CD4-positive, alpha-beta T cell (primary cell): ENCODE results near the gene SNAP25. TPM values are rescaled to one million over a fixed set of nuclear protein-coding genes. Genes with fewer than 3 reads are reported as not detected.

Source experiments
- ATAC-seq: fragments of 200-7000 bp; cut with Tn5 transposase; one replicate; pipeline ENCODE4 v1.10.0; 2022; ENCODE audit warnings: mild to moderate bottlenecking; ENCODE audit not compliant: poor library complexity
- CTCF ChIA-PET: fragments of 350-600 bp; sonication (Branson Sonifier 250); formaldehyde crosslinking; loops from one replicate; lab custom pipeline; 2021; ENCODE audit warnings: antibody characterized with exemption, inconsistent platforms; lab: Charles Lee
- POLR2A ChIA-PET: fragments of 350-600 bp; sonication (Branson Sonifier 250); formaldehyde crosslinking; loops from one replicate; lab custom pipeline; 2021; ENCODE audit warnings: antibody characterized with exemption, inconsistent platforms; lab: Charles Lee
- DNase-seq, 14 experiments: peaks; one replicate each; pipeline ENCODE4 v3.0.0-alpha.2; 2013 to 2020; ENCODE audit warnings: mixed read lengths in 2 of 14
- H3K27ac ChIP-seq, 2 donors: one replicate each; pipeline versions ENCODE4 v1.5.1 to v1.7.0; 2013; ENCODE audit warnings: low read length in 2 of 2, low read depth in 1 of 2, mild to moderate bottlenecking in 1 of 2
- H3K27me3 ChIP-seq, 2 experiments: 1 replicate in 1 of 2; 2 replicates in 1 of 2; pipeline versions ENCODE4 v1.6.1 to v1.7.0; 2013; ENCODE audit warnings: low read length in 2 of 2, control low read depth in 1 of 2, mild to moderate bottlenecking in 1 of 2, moderate library complexity in 1 of 2; ENCODE audit not compliant: insufficient read depth in 2 of 2, control insufficient read depth in 1 of 2
- H3K36me3 ChIP-seq: one replicate; pipeline ENCODE4 v1.6.1; 2013; ENCODE audit warnings: low read length, control low read depth; ENCODE audit not compliant: insufficient read depth
- H3K4me1 ChIP-seq: one replicate; pipeline ENCODE4 v1.6.1; 2013; ENCODE audit warnings: low read length, control low read depth; ENCODE audit not compliant: insufficient read depth
- H3K4me3 ChIP-seq: one replicate; pipeline ENCODE4 v1.5.1; 2013; ENCODE audit warnings: mild to moderate bottlenecking, low read length, moderate library complexity
- H3K9me3 ChIP-seq, 2 experiments: 1 replicate in 1 of 2; 2 replicates in 1 of 2; pipeline versions ENCODE4 v1.6.1 to v1.7.0; 2013; ENCODE audit warnings: low read length in 2 of 2, mild to moderate bottlenecking in 2 of 2, control low read depth in 1 of 2, moderate library complexity in 1 of 2; ENCODE audit not compliant: control insufficient read depth in 1 of 2, insufficient read depth in 1 of 2
- H3K27ac Mint-ChIP-seq: one replicate; pipeline ENCODE4 v1.8.0; 2020; ENCODE audit warnings: mixed read lengths
- H3K27me3 Mint-ChIP-seq: one replicate; pipeline ENCODE4 v1.8.0; 2021; ENCODE audit warnings: mixed read lengths
- H3K36me3 Mint-ChIP-seq: one replicate; pipeline ENCODE4 v1.8.0; 2021; ENCODE audit warnings: low read depth, mixed read lengths
- H3K4me1 Mint-ChIP-seq: one replicate; pipeline ENCODE4 v1.8.0; 2021; ENCODE audit warnings: low read depth, mixed read lengths
- H3K4me3 Mint-ChIP-seq: one replicate; pipeline ENCODE4 v1.8.0; 2020; ENCODE audit warnings: mild to moderate bottlenecking, mixed read lengths
- H3K9me3 Mint-ChIP-seq: one replicate; pipeline ENCODE4 v1.8.0; 2020; ENCODE audit warnings: mixed read lengths
- CTCF ChIP-seq: fragments of 200-600 bp; IDR thresholded peaks from one replicate; pipeline ENCODE4 v1.8.0; 2022; ENCODE audit warnings: antibody characterized with exemption, mild to moderate bottlenecking
- intact Hi-C, 2 experiments: fragments of 100-400 bp; cut with DNase I in 1 of 2; cut with micrococcal nuclease in 1 of 2; formaldehyde crosslinking; loops; one replicate each; pipeline versions ENCODE4 v1.15.1 to v1.9.0; 2023 to 2025; cut with DNase I, micrococcal nuclease
- total RNA-seq, 174 experiments: library from RNA in 2 of 174; stranded (reverse) in 2 of 174; gene quantifications; one replicate each; pipeline ENCODE4 v1.2.3 and lab custom pipeline; 2021 to 2026

Gene SNAP25
- total RNA-seq, 2 experiments from 2014 or later = not detected

- no peaks in the 10 kb centered on the region for H3K4me1 Mint-ChIP-seq
- no peak overlapping the region for H3K27ac ChIP-seq
- DNase-seq (no peak), ATAC-seq (no peak)
- no peaks in the 10 kb centered on the region for H3K36me3 ChIP-seq
- intact Hi-C loops = no loop called here
- H3K27me3 ChIP-seq = no peaks in the 10 kb centered on the region
- H3K27me3 Mint-ChIP-seq = peaks cover 4% of the 10 kb centered on the region
- no peaks in the 10 kb centered on the region for H3K4me1 ChIP-seq
- no peak for TF ChIP-seq CTCF
- H3K36me3 Mint-ChIP-seq = no peaks in the 10 kb centered on the region
- ChIA-PET POLR2A (no interaction called here), CTCF (no interaction called here)
- H3K27ac Mint-ChIP-seq = no peak overlapping the region
- H3K9me3 ChIP-seq = peaks cover 0 to 1% of the 10 kb centered on the region in 2 experiments
- no peaks in the 10 kb centered on the region for H3K9me3 Mint-ChIP-seq
- no peak overlapping the region for H3K4me3 Mint-ChIP-seq
- H3K4me3 ChIP-seq = no peak overlapping the region
Observed at GRCh38 chr20:10291568-10292248, 73.1 kb downstream of the SNAP25 start.

- Mint-ChIP-seq H3K27ac (no peak overlapping the region), H3K27me3 (no peaks in the 10 kb centered on the region), H3K4me1 (no peaks in the 10 kb centered on the region), H3K4me3 (no peak overlapping the region), H3K9me3 (no peaks in the 10 kb centered on the region), H3K36me3 (no peaks in the 10 kb centered on the region)
- peaks cover 0 to 4% of the 10 kb centered on the region in 2 experiments for H3K9me3 ChIP-seq
- no peaks in the 10 kb centered on the region for H3K36me3 ChIP-seq
- H3K27me3 ChIP-seq = no peaks in the 10 kb centered on the region
- ATAC-seq = no peak
- no peak for TF ChIP-seq CTCF
- H3K4me1 ChIP-seq = no peaks in the 10 kb centered on the region
- DNase-seq = no peak
- H3K27ac ChIP-seq = no peak overlapping the region
- intact Hi-C loops = no loop called here
- ChIA-PET POLR2A (no interaction called here), CTCF (no interaction called here)
- H3K4me3 ChIP-seq = no peak overlapping the region
Observed at GRCh38 chr20:10297223-10297622, 78.6 kb downstream of the SNAP25 start.

GRCh38 chr20:10297684-10298240 is 79.1 kb downstream of the SNAP25 start:
- no peaks in the 10 kb centered on the region for H3K9me3 Mint-ChIP-seq
- Histone ChIP-seq H3K4me3 (no peak overlapping the region), H3K4me1 (no peaks in the 10 kb centered on the region), H3K9me3 (peaks cover 0 to 4% of the 10 kb centered on the region in 2 experiments), H3K36me3 (no peaks in the 10 kb centered on the region), H3K27ac (no peak overlapping the region), H3K27me3 (no peaks in the 10 kb centered on the region)
- DNase-seq (no peak), ATAC-seq (no peak)
- H3K4me1 Mint-ChIP-seq = no peaks in the 10 kb centered on the region
- no peaks in the 10 kb centered on the region for H3K36me3 Mint-ChIP-seq
- POLR2A ChIA-PET = no interaction called here
- TF ChIP-seq CTCF = no peak
- CTCF ChIA-PET = no interaction called here
- no peak overlapping the region for H3K27ac Mint-ChIP-seq
- no peak overlapping the region for H3K4me3 Mint-ChIP-seq
- no peaks in the 10 kb centered on the region for H3K27me3 Mint-ChIP-seq
- intact Hi-C loops = no loop called here
